ENCODE measurements around the gene ARHGEF9.

- TF ChIP-seq EZH2 (IDR thresholded peaks at IDR 0.05) (no peak), POLR2AphosphoS5 (IDR thresholded peaks at IDR 0.05; ENCODE audit: borderline replicate concordance, low read depth, low read length) (no peak), FOXP2 (optimal IDR thresholded peaks at IDR 0.05; ENCODE audit: control extremely low read depth, extremely low read length, insufficient read depth) (no peak)
Measured at GRCh38 chrX:63784346-63784901, 590 bp downstream of the ARHGEF9 start.

Data from SK-N-MC (cell line).